GM18499 (cell line): ENCODE results near the gene GPR37.

Source experiments
- ATAC-seq: cut with Tn5 transposase; IDR thresholded peaks from one replicate; pipeline ENCODE4 v1.9.1; 2021; ENCODE audit warnings: moderate number of reproducible peaks; ENCODE audit not compliant: insufficient read depth, unreplicated experiment

GPR37 gene

DNA sequence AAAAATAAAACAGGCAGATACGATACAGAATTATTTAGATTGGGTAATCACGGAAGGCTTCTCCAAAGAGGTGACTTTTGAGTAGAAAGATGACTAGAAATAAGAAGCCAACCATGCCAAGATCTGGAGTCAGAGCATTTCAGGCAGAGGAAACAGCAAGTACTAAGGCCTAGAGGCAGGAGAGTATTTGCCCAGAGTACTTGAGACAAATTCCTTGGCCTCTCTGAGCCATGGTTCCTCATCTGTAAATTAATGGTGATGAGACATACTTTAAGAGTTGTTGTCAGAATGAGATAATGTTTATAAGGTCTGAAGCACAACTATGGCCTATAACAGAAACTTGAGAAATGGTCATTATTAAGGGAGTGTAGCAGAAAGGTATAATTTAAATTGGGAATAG, 15.8 kb upstream of the GPR37 start:
- no peak for ATAC-seq

DNA sequence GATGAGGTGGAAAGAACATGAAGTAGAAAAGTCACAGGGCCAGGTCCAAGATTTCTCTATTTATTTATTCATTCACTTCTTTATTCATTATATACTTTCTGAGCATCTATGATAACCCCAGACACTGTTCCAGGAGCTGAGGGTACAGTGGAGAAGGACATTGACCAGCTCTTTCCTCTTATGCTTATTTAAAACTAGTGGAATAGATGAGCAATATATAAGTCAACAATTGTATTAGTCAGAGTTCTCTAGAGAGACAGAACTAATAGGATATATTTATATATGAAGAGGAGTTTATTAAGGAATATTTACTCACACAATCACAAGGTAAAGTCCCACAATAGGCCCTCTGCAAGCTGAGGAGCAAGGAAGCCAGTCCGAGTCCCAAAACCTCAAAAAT, 15.0 kb upstream of the GPR37 start:
- no peak for ATAC-seq

DNA sequence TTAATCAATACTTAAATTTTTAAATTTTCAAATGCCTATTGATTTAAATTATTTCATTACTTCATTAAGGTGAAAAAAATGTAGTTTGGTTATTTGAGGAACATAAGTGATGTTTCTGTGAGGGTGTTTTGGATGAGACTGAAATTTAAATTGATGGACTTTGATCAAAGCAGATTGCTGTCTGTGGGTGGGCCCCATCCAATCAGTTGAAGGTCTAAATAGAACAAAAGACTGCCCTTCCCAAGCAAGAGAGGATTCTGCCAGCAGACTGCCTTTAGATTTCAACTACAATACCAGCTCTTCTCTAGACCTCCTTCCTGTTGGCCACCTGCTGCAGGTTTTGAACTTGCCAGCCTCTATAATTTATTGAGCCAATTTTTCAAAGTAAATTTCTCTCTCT, 14.5 kb upstream of the GPR37 start:
- ATAC-seq, result no peak

DNA sequence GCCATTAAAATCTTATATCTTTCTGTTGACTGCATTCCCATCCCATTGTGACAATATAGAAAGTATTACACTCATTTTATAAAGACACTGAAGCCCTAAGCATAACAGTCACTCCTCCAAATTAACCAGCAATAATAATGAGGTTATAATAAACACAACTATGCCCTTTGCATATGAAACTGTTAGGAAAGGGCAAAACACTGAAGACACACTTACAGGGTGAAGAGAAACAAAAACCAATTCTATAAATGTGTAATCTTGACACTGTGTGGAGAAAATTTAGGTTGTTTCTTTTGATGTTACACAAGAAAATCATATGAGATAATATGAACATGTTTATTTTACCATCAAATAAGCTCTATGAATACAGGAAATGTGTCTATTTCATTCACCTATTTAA, 14.0 kb upstream of the GPR37 start:
- no peak for ATAC-seq

DNA sequence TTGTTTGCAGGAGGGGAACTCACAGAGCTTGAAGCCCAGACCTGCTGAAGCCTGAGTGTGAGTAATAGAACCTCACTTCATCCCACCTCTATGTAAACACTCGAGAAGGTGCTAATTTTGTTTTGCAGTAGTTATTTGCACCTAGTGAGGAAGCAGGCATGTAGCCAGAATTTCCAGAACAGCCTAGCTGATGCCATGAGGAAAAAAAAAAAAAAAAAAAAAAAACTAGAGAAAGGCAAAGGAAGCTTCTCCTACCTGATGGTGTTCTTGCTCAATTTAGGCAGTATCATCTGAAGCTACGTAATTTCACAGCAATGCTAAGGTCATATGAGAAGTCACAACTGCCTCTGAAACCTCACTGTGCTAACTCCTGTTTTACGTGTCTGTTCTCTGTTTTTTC, 13.6 kb upstream of the GPR37 start:
- ATAC-seq, result no peak

DNA sequence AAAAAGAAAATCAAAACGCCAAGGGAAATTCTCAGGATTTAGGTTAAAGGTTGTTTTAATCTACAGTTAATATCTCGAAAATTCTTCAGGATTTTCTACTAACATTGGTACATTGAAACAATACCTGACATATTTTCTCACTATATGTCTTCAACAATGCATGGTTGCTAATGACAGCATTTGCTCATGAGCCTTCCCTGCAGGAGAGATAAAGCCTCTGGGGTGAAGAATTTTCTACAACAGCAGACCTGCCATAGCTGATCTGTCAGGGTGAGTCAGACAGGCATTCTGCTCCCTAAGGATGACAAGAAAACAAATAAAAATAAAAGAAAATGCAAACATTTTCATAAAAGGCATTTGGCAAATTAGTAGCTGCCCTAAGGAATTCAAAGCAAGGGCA, 11.7 kb upstream of the GPR37 start:
- no peak for ATAC-seq

DNA sequence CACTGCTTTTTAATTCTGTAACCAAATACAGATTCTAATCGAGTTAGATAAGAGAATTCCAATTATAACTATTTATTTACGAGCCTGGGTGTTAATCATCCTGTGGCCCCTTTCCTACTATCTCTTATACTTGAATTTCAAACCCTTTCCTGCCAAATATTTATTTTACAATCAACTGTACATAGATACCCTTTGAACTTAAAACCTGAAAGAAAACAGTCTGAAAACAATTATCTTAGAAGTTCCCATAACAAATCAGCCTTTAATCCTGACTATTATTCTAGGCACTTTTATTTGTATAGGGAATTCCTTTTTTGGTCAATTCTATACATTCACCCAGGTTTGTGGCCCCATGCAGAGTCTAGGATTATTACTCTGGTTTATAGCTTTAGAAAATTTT, 10.6 kb upstream of the GPR37 start:
- no peak for ATAC-seq

DNA sequence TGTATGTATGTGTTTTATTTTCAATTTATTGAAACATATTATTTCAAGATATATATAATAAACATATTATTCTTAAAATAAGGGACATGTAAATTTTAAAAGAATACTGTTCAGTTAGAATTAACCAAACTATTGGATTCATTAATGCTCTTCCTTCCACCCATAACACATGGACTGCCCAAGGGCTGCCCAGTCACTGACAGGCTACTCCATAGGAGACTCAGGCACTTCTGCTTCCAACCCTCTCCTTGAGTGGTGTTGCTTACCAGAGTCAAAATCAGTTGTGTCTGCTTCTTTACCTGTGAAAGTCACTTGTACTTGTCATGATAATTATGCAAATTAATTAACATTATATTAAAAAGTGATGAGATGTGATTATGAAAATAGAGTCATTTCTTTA, 9.8 kb upstream of the GPR37 start:
- no peak for ATAC-seq

DNA sequence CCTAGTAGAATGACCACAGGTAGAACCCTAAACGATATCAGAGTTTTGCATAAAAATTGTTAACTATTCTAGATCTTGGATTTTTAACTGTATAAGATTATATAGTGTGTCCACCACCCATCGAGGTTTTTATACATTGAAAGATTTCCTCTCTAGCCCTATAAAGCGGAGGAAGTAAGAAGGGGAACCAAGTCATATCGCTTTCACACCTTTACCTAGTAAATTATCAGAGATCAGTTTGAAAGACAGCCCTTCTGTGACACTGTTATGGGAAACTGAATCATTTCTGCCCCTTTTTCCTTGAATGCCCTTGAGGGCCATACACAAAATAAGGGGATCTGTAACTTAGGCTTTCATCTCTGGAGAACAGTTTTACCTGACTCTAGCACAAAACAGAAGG, 8.3 kb upstream of the GPR37 start:
- ATAC-seq, result no peak

DNA sequence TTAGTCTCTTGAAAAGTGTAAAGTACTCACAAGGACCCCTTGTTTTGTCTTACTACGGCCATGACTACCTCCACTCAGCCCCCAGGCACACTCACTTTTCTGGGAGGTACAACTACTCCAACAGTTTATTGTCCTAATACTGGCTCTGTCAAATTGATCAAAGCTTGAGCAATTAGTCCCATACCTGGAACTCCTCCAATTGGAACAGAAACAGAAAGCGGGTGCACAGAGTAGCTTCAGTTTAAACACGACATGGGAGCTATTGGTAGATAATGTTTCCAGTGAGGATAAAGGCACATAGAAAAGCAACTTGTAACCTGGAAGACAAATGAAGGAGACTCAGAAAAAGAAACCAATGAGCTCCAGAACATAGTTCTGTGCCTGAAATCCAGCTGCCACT, 7.7 kb upstream of the GPR37 start:
- no peak for ATAC-seq

DNA sequence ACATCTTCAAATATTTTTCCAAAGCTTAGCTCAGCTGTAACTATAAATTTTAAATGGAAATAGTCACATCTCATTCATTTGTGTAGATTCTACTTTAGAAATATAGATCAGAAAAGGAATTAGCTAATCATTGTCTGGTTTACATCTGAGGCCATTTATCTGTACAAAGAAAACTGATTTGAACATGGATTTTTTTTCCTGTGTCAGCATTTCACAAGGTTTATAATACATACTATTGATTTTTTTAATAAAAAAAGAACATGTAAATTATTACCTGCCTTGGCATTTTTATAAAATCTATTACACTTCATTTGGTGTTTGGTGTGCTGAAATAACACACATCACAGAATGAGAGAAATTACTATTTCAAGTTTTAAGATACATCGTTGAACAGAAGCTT, 3.5 kb upstream of the GPR37 start:
- no peak for ATAC-seq

DNA sequence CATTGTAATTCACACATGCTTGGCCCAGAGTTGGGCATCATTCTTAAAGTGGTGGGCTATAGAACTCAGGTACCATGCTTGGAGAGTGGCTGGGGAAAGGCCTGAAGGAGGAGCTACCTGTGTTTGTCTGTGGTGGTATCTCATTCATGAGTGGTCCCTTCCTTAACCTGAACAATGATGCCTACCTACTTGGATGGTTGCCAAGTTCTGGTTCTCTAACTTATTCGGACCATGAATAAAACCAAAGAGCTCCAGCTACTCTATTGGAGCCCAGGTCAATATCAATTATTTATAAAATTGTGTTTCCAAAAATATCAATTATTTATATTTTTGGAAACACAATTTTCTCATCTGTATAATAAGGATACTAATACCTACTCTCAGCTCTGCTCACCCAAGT, 2.9 kb upstream of the GPR37 start:
- ATAC-seq, result no peak

DNA sequence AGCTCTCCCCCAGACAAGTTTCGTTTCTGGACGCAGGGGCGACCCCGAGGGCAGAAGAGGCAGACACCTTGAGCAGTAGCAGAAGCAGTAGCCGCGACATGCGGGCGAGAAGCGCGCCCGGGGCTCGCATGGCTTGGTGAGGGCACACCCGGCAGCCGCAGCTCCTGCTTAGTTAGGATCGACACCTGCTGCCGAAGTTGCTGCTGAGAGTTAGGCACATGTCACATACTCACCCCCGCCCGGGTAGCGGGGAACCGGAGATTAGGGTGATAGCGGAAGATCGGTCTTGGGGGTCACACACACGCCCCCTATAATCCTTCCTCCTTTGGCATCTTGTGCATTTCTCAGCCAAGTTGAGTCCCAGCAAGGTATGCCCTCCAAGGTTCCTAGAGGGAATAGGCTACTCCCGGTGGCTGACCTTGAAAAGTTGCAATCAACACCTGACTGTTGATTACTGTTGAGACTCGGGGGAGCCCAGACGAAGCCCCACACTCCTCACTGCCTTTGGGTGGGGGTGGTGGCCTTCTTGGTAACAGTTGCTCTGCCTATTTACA, 668 bp downstream of the GPR37 start:
- no peak for ATAC-seq

DNA sequence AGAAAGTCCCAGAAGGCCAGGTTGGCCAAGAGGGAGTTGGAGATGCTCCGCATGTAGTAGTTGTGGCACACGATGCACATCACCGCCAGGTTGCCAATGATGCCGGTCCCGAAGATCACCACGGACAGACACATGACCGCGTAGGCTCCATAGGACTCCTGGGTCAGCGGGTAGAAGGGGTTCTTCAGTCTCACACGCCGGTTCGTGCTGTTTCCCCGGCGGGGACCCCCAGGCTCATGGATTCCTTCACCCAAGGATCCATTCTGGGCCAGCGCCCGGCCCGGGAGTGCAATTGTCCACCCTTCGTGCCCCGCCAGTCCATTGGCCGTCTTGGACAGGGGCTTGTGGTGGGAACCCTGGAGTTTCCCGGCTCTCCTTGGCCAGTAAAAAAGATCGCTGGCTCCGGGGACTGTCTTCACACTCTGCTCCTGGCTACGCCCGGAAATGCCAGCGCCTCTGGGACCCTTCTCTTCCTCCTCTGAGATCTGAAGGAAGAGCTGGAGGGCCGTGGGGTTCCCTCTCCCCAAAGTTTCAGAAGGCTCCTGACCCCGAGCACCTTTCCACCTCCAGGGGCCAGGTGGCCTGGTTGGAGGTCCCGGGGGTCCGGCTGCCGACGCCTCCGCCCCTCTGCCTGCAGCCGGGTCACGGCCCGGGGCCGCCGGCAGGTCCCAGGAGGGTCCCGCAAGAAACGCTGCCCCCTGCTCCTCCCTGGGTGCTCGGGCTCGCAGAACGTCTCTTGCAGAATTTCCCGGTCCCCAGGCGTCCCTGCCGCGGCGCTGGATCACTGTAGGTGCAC, 1.3 kb downstream of the GPR37 start:
- no peak for ATAC-seq

DNA sequence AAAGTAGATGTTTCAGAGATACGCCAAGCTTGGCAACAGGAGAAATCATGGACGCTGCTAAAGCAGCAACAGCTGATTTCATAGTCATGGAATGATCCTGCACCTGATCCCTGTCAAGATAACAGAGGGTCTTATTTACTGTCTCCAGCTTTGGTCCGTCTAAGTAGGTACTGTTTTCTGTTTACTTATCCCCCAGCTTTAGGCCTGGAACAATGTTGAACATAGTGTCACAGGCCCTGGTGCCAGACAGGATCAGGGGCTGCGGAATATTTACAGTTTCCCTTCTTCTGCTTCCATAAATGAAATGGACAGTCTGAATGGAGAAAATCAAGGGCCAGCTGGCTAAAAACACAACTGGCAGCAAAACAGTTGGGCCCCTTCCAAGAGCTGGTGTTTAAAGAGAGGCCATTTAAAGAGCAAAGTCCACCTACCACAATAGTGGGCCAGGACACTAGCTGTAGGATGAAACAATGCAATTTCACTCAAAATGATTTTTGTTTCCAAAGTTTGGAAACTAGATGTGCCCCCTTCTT, 2.9 kb downstream of the GPR37 start:
- no peak for ATAC-seq

DNA sequence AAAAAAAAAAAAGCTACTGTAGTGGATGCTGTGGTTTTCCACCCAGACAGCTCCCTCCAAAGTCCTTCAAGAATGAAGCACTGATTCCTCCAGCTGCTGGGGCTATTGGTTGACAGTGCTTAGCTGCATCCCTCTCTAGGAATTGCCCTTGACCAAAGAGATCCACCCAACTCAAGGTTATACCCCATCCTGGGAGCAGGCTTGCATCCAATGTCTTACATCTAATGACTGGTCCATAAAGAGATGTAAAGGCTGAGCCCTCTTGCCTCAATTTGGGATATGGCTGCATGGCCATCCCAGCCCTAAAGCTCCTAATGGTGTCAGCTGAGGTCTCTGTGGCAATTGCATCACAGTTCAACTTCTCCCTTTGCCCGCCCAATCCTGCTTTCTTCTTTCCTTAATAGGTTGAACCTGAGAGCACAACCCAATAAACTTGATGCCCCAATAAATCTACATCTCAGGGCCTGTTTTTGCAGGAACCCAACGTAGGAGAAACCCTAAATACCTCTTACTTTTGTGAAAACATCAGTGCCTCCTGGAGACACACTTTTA, 4.4 kb downstream of the GPR37 start:
- no peak for ATAC-seq

DNA sequence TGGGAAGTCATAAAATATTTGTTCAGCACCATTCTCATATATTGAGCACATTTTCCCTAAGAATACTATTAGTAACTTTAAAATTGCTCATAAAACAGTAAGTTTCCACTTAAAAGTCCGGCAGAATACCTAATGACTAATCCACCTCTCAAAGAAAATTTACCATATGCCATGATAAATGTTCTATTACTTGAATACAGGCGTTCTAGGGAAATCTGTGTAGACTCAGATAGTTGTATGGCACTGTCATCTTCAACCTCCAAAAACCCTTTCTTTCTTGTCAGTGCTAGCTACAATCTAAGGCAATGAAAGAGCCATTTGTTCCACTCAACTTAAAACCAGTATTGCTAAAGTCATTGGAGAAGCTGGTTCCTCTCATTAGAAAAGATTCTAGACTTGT, 7.3 kb downstream of the GPR37 start:
- no peak for ATAC-seq

DNA sequence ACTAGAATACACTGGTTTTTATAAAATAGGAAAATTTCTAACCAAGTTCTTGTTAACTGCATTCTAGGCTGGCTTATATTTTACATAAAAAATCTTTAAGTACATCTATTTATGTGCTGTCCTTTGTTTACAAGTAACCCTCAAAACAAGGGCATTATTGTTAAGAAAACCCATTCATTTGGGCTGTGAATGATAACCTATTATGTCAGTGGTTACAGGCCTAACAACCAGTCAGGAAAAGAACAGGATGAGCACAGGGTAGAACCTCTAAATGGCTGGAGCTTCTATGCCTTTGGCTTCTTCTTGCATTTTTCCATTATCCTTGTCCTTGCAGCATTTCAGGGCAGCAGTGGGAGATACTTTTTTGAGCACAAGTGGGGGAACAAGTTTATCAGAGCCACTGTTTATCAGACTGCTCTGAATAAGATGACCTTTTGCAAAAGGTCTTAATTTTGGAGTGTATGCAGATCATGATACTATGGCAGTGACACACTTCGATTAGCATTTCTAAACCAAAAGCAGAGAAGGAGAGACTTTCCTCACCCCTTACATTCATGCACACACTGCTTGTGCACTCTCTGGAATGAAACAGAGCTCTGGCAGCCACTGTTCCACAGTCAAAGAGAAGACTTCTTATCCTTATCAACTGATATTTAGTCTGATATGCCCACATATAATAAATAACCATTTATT, 10.9 kb downstream of the GPR37 start:
- ATAC-seq, result no peak

DNA sequence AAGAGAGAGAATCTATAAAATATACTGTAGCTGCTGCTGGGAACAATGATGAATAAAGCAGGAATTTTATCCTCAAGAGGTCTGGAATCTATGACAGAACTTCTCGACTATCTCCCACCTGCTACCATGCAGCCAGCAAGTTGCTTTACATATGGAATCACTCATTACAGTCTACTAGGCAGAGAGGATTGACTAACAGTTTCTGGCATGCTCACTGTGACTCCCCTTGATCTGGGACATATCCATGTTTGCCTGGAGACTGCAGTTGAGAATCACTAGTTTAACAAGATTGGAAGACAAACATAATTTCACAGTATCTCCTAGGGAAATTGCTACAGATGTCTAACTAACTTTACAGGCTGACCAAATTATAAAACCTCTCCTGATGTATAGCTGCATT, 13.3 kb downstream of the GPR37 start:
- no peak for ATAC-seq

DNA sequence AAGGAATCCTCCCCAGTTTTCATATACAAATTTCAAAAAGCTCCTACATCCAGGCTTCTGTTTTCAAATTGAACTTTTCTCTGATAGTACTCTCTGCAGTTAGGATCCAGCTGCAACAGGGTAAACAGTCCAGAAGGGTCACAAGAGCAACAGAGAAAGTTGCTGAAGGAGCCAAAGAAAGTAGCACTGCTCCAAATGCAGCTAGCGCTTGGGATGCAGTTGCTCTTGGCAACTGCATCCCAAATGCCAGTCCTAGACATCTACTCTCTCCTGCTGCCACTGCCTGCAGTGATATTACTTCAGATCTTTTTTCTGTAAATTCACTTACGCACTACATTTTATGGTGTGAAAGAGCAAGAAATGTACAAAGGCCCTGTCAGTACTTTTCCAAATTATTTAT, 14.6 kb downstream of the GPR37 start:
- no peak for ATAC-seq

DNA sequence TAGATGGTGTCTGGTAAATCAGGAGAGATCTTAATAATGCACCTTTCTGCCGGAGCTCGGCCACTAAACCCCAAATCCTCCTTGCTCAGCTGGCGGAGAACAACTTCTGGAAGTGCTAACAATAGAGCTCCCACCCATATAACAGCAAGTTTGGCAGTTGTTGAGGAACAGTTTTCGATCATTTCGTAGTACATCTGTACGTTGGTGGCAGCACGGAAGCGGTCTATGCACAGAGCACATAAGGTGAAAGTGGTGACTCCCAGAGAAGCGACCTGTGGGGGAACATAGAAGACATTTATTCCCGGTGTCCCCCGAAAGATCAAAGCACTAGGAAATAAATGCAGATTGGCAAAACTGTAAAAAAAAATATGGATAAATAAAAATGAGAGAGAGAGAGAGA, 18.5 kb downstream of the GPR37 start:
- no peak for ATAC-seq
